H9 (cell line): ENCODE measurements around the gene MSI2. TPM values are rescaled to one million over a fixed set of nuclear protein-coding genes. Genes with fewer than 3 reads are reported as not detected.

ENCODE experiments used
- DNase-seq: peaks from one replicate; pipeline ENCODE4 v3.0.0-alpha.2; 2017
- H2AFZ ChIP-seq: one replicate; pipeline ENCODE4 v1.6.1; 2013; ENCODE audit warnings: mild to moderate bottlenecking, low read length, control low read depth, moderate library complexity
- H2AK5ac ChIP-seq: 2 replicates; pipeline ENCODE4 v1.6.1; 2013; ENCODE audit warnings: low read length, control low read depth, mixed read lengths; ENCODE audit not compliant: insufficient read length
- H2BK120ac ChIP-seq: one replicate; pipeline ENCODE4 v1.6.1; 2013; ENCODE audit warnings: low read depth, mild to moderate bottlenecking, low read length, control low read depth, inconsistent platforms; ENCODE audit not compliant: poor library complexity, severe bottlenecking
- H2BK12ac ChIP-seq: 2 replicates; pipeline ENCODE4 v1.6.1; 2013; ENCODE audit warnings: low read length, control low read depth, mixed read lengths, low read depth; ENCODE audit not compliant: insufficient read length
- H2BK15ac ChIP-seq: 2 replicates; pipeline ENCODE4 v1.6.1; 2013; ENCODE audit warnings: low read depth, low read length, control low read depth
- H2BK20ac ChIP-seq: one replicate; pipeline ENCODE4 v1.6.1; 2013; ENCODE audit warnings: low read depth, mild to moderate bottlenecking, low read length, control low read depth, inconsistent platforms; ENCODE audit not compliant: poor library complexity, severe bottlenecking
- H2BK5ac ChIP-seq: 2 replicates; pipeline ENCODE4 v1.6.1; 2013; ENCODE audit warnings: low read length, control low read depth, mixed read lengths; ENCODE audit not compliant: insufficient read length
- H3K14ac ChIP-seq: 2 replicates; pipeline ENCODE4 v1.6.1; 2013; ENCODE audit warnings: low read length, control low read depth; ENCODE audit not compliant: insufficient read depth
- H3K18ac ChIP-seq: 2 replicates; pipeline ENCODE4 v1.6.1; 2013; ENCODE audit warnings: low read depth, mild to moderate bottlenecking, mixed read lengths, low read length, control low read depth; ENCODE audit not compliant: insufficient read length
- H3K23ac ChIP-seq: 2 replicates; pipeline ENCODE4 v1.6.1; 2013; ENCODE audit warnings: low read length, control low read depth, mixed read lengths, low read depth; ENCODE audit not compliant: insufficient read length
- H3K23me2 ChIP-seq: 2 replicates; pipeline ENCODE4 v1.6.1; 2013; ENCODE audit warnings: low read depth, mild to moderate bottlenecking, mixed read lengths, low read length, control low read depth; ENCODE audit not compliant: insufficient read length, poor library complexity, severe bottlenecking
- H3K27ac ChIP-seq: 2 replicates; pipeline ENCODE4 v1.5.1; 2013; ENCODE audit warnings: low read length, control low read depth, mixed read lengths, low read depth; ENCODE audit not compliant: insufficient read length
- H3K27me3 ChIP-seq: 2 replicates; pipeline ENCODE4 v1.6.1; 2013; ENCODE audit warnings: low read length, control low read depth, inconsistent platforms; ENCODE audit not compliant: insufficient read depth
- H3K4ac ChIP-seq: 2 replicates; pipeline ENCODE4 v1.6.1; 2013; ENCODE audit warnings: low read depth, mild to moderate bottlenecking, control low read depth, inconsistent platforms, low read length, moderate library complexity
- H3K4me1 ChIP-seq: 2 replicates; pipeline ENCODE4 v1.6.1; 2013; ENCODE audit warnings: low read length, control low read depth, inconsistent platforms; ENCODE audit not compliant: insufficient read depth
- H3K4me2 ChIP-seq: 2 replicates; pipeline ENCODE4 v1.6.1; 2013; ENCODE audit warnings: low read length, control low read depth, mixed read lengths; ENCODE audit not compliant: insufficient read length, insufficient read depth
- H3K56ac ChIP-seq: 2 replicates; pipeline ENCODE4 v1.6.1; 2013; ENCODE audit warnings: low read depth, mild to moderate bottlenecking, mixed read lengths, low read length, control low read depth; ENCODE audit not compliant: insufficient read length
- H3K79me1 ChIP-seq: 2 replicates; pipeline ENCODE4 v1.6.1; 2013; ENCODE audit warnings: low read depth, mild to moderate bottlenecking, moderate library complexity, low read length, control low read depth, inconsistent platforms; ENCODE audit not compliant: insufficient read depth, poor library complexity, severe bottlenecking
- H3K79me2 ChIP-seq: 2 replicates; pipeline ENCODE4 v1.6.1; 2013; ENCODE audit warnings: low read length, control low read depth, inconsistent platforms; ENCODE audit not compliant: insufficient read depth
- H3K9ac ChIP-seq: 2 replicates; pipeline ENCODE4 v1.6.1; 2013; ENCODE audit warnings: low read length, control low read depth, mixed read lengths; ENCODE audit not compliant: insufficient read length; ENCODE audit errors: extremely low read depth
- H3K9me3 ChIP-seq: one replicate; pipeline ENCODE4 v1.6.1; 2013; ENCODE audit warnings: low read depth, low read length, inconsistent platforms; ENCODE audit not compliant: control insufficient read depth
- H3T11ph ChIP-seq: one replicate; pipeline ENCODE4 v1.6.1; 2013; ENCODE audit warnings: mild to moderate bottlenecking, low read length, control low read depth, inconsistent platforms
- H4K20me1 ChIP-seq: one replicate; pipeline ENCODE4 v1.6.1; 2013; ENCODE audit not compliant: control insufficient read depth, insufficient read length, insufficient read depth
- H4K5ac ChIP-seq: 2 replicates; pipeline ENCODE4 v1.6.1; 2013; ENCODE audit warnings: low read depth, mild to moderate bottlenecking, mixed read lengths, low read length, control low read depth; ENCODE audit not compliant: insufficient read length
- H4K8ac ChIP-seq: replicated peaks from 2 replicates; pipeline ENCODE4 v1.6.1; 2013; ENCODE audit warnings: low read length, control low read depth, mixed read lengths, low read depth; ENCODE audit not compliant: insufficient read length
- H4K91ac ChIP-seq: 2 replicates; pipeline ENCODE4 v1.6.1; 2013; ENCODE audit warnings: low read depth, mild to moderate bottlenecking, moderate library complexity, mixed read lengths, low read length, control low read depth; ENCODE audit not compliant: insufficient read length
- H3K27ac Mint-ChIP-seq, 3 experiments: 2 replicates in 2 of 3; 3 replicates in 1 of 3; pipeline ENCODE4 v1.8.0; 2020 to 2021; ENCODE audit warnings: mixed read lengths in 3 of 3, mild to moderate bottlenecking in 1 of 3, moderate library complexity in 1 of 3
- H3K27me3 Mint-ChIP-seq: 2 replicates; pipeline ENCODE4 v1.8.0; 2021; ENCODE audit warnings: low read depth, mild to moderate bottlenecking, moderate library complexity, mixed read lengths
- H3K36me3 Mint-ChIP-seq, 3 experiments: 2 replicates in 2 of 3; 3 replicates in 1 of 3; pipeline ENCODE4 v1.8.0; 2020 to 2021; ENCODE audit warnings: low read depth in 3 of 3, mixed read lengths in 3 of 3; ENCODE audit not compliant: insufficient read depth in 1 of 3
- H3K4me1 Mint-ChIP-seq, 2 experiments: 2 replicates each; pipeline ENCODE4 v1.8.0; 2020; ENCODE audit warnings: mixed read lengths in 2 of 2
- H3K4me3 Mint-ChIP-seq, 2 experiments: 2 replicates in 1 of 2; 3 replicates in 1 of 2; pipeline ENCODE4 v1.8.0; 2020 to 2021; ENCODE audit warnings: mild to moderate bottlenecking in 2 of 2, mixed read lengths in 2 of 2, moderate library complexity in 1 of 2
- H3K9me3 Mint-ChIP-seq, 2 experiments: 2 replicates in 1 of 2; 3 replicates in 1 of 2; pipeline ENCODE4 v1.8.0; 2020; ENCODE audit warnings: mild to moderate bottlenecking in 2 of 2, mixed read lengths in 2 of 2, moderate library complexity in 1 of 2
- WGBS: extraction: QIAGEN DNeasy Blood & Tissue Kit; methylation state at CpG from one replicate; pipeline ENCODE4 v1.1.7; 2013; ENCODE audit warnings: missing lambda C conversion rate, low lambda C conversion rate, mixed read lengths; ENCODE audit not compliant: insufficient read length; ENCODE audit errors: extremely low coverage; 5-methylcytosine and 5-hydroxymethylcytosine counted together
- total RNA-seq: library from RNA; stranded (reverse); gene quantifications from 2 replicates; pipeline ENCODE4 v1.2.1, GENCODE V29; 2021
- TF ChIP-seq, protein P1 (sequence below): fragments of 200-600 bp; sonication (generic); conservative IDR thresholded peaks from 3 replicates; pipeline ENCODE4 v1.8.0; 2021; ENCODE audit warnings: antibody characterized with exemption, mild to moderate bottlenecking

MSI2 gene
- total RNA-seq, 1 experiment from 2014 or later = 98.5 TPM

DNA sequence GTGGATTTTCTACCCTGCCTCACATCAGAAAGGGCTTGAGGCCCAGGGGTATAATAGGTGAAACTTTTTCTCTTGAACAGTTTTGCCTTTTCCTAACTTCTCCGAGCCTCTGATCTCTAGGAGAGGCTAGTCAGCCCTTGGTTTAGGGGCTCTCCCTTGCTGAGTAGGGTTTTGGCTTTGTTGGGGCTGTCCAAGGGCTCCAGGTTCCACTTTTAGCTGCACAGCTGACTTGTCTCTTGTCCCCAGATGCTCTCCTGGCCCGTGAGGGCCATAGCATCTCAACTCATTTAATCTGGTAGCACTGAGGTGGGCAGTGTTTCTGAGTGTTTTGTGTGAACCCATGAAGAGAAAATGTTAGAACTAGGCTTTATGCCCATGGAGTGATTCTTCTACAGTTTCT, 103.9 kb downstream of the MSI2 start:
- Histone ChIP-seq H2BK120ac (no peak overlapping the region), H3K23me2 (no peaks in the 10 kb centered on the region), H2BK15ac (no peak overlapping the region), H3K4me2 (no peak overlapping the region), H2AFZ (no peak overlapping the region), H3K56ac (no peak overlapping the region), H2BK5ac (no peak overlapping the region), H4K8ac (no peak overlapping the region), H3K79me1 (no peaks in the 10 kb centered on the region), H3T11ph (no peak overlapping the region), H3K9me3 (no peaks in the 10 kb centered on the region), H3K4me1 (no peaks in the 10 kb centered on the region; the same call in 1 of the 2 replicates), H3K23ac (no peak overlapping the region), H3K79me2 (no peaks in the 10 kb centered on the region), H4K20me1 (no peaks in the 10 kb centered on the region), H2BK20ac (no peak overlapping the region), H3K27ac (no peak overlapping the region), H4K5ac (no peak overlapping the region), H3K14ac (no peak overlapping the region), H2BK12ac (no peak overlapping the region), H3K9ac (no peak overlapping the region), H3K27me3 (no peaks in the 10 kb centered on the region), H3K18ac (no peak overlapping the region), H2AK5ac (no peak overlapping the region), H3K4ac (no peak overlapping the region), H4K91ac (no peak overlapping the region)
- Mint-ChIP-seq H3K27me3 (no peaks in the 10 kb centered on the region; the same call in 1 of the 2 replicates), H3K9me3 (no peaks in the 10 kb centered on the region), H3K4me3 (no peak overlapping the region), H3K36me3 (no peaks in the 10 kb centered on the region; a peak in 1 of 7 replicates), H3K4me1 (peaks cover 36 to 50% of the 10 kb centered on the region in 2 experiments), H3K27ac (peak overlapping the region in 1 of 3 experiments; percentile 41; a peak in 1 of 7 replicates)
- no peak for DNase-seq
- no CpG with 5 or more reads among the region's 2 CpGs for WGBS
- TF ChIP-seq, protein P1, sequence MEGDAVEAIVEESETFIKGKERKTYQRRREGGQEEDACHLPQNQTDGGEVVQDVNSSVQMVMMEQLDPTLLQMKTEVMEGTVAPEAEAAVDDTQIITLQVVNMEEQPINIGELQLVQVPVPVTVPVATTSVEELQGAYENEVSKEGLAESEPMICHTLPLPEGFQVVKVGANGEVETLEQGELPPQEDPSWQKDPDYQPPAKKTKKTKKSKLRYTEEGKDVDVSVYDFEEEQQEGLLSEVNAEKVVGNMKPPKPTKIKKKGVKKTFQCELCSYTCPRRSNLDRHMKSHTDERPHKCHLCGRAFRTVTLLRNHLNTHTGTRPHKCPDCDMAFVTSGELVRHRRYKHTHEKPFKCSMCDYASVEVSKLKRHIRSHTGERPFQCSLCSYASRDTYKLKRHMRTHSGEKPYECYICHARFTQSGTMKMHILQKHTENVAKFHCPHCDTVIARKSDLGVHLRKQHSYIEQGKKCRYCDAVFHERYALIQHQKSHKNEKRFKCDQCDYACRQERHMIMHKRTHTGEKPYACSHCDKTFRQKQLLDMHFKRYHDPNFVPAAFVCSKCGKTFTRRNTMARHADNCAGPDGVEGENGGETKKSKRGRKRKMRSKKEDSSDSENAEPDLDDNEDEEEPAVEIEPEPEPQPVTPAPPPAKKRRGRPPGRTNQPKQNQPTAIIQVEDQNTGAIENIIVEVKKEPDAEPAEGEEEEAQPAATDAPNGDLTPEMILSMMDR = no peak
